Activated T-cell treated with anti-CD3 and anti-CD28 coated beads for 4 hours (primary cell): ENCODE data around the gene SERPINA5.

Experiments used
- DNase-seq: peaks from one replicate; pipeline ENCODE4 v3.0.0-alpha.2; 2020

Gene SERPINA5

GRCh38 chr14:94555991-94556390, 25.2 kb upstream of the SERPINA5 start:
- no peak for DNase-seq

DNA sequence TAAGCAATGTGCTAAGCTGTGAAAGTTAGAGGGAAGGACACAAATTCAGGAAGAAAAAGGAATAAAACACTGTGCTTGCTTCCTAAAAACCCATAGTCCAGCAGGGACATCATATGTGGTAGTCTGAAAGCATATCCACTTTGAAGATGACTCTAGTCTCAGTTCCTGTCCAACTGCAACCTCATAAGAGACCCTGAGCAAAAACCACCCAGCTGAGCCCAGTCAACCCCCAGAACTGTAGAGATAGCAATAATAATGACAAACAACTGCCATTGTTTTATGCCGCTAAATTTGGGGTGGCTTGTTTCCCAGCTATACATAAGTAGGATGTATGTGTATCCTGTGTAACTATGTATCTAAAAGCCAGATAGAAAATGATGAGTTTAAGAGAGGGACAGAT, 23.9 kb upstream of the SERPINA5 start:
- no peak for DNase-seq

DNA sequence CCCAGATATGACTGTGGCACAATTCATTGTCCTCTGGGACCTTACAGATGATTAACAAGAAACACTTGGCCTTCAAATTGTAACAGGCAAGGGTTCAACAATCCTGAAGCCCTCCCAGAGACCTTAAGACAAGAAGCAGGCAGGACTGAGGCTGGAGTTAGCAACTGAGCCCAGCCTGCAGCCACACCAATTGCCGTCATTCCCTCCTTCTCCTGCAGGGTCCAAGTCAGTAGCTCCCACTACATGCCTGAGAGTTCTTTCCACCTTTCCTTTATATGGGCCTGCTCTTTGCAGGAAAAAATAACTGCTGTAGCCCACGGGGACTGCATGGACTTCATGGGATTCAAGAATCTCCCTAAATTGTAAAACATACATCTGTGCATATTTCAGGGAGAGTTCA, 22.4 kb upstream of the SERPINA5 start:
- DNase-seq, result no peak

- DNase-seq, result no peak
Observed at GRCh38 chr14:94559638-94560290, 21.5 kb upstream of the SERPINA5 start.

- no peak for DNase-seq
Observed at GRCh38 chr14:94560291-94560665, 20.9 kb upstream of the SERPINA5 start.

DNA sequence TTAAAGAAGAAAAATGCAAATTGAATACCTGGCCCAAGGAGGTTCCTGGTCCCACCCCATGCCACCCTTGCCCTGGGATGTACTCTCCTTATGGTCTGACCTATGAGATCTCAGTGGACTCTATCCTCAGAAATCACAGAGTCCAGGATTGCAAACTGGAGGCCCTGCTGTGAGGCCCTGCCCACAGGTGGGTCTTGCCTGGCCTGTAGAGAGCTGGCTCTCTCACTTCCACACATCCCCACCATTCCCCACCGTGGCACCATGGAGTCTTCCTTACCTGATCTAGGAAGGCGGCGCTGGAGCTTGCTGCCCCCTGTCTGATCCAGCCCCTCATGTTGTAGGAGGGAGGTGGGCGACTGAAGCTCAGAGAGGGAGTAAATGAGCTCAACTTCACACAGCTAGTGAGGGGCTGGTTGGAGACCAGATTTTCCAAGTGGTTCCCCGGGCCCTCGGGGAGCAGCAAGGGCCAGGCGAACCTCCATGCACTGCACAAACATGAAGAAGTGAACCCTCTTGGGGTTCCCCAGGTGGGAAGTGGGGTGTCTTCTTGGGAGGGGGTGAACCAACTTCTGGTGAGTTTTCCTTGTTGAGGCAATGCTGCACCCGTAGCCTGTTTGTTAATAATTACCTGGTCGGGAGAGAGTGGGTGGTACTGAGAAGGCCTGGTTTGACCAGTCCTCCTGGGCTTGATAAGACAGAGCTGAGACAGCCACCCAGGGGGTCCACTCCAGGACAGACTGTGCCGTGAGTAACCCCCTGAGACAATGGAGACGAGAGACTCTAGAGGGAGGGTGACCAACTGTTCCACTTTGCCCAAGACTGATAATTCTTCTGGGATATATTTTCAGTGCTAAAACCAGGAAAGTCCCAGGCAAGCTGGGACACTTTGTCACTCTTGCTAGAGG, 20.2 kb upstream of the SERPINA5 start, which contains the start of gene SERPINA4:
Gene SERPINA4, plus strand, starts transcription at position 692 of the 905 bp plus-strand sequence. CDS start 2,041 bp downstream, outside the sequence.
- DNase-seq, result no peak

DNA sequence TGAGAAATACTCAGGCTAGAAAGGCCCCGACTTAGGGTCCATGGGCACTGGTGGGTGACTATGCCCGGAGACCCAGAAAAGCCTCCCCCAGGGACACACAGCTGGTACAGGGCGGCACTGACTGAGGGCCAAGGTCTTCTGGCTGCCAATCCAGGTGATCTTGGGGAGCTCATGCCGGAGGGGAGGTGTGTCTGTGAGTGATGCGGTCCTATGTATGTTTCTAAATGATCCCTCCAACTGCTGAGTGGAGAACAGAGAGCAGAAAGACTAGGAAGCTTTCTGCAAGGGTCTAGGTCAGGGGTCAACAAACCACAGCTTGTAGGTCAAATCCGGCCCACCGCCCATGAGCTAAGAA, 19.6 kb upstream of the SERPINA5 start:
- no peak for DNase-seq

- no peak for DNase-seq
Observed at GRCh38 chr14:94562022-94562421, 19.2 kb upstream of the SERPINA5 start.

GRCh38 chr14:94562941-94563883, 18.0 kb upstream of the SERPINA5 start:
- DNase-seq, result no peak

DNA sequence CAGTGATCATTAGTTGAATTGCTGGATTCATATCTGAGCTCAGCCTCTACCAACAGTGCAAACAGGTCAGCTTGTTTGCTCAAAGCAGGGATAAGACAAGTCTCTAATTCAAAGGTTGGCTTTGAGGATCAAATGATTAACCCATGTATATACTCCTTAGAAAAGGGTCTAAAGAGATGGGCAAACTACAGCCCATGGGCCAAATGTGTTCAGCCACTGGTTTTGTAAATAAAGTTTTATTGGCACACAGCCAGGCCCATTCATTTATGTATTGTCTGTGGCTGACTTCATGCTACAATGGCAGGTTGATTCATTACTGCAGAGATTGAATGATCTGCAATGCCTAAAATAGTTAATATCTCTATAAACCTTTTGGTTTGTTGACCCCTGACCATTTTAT, 16.8 kb upstream of the SERPINA5 start:
- DNase-seq, result no peak

GRCh38 chr14:94568186-94568585, 13.0 kb upstream of the SERPINA5 start:
- no peak for DNase-seq

DNA sequence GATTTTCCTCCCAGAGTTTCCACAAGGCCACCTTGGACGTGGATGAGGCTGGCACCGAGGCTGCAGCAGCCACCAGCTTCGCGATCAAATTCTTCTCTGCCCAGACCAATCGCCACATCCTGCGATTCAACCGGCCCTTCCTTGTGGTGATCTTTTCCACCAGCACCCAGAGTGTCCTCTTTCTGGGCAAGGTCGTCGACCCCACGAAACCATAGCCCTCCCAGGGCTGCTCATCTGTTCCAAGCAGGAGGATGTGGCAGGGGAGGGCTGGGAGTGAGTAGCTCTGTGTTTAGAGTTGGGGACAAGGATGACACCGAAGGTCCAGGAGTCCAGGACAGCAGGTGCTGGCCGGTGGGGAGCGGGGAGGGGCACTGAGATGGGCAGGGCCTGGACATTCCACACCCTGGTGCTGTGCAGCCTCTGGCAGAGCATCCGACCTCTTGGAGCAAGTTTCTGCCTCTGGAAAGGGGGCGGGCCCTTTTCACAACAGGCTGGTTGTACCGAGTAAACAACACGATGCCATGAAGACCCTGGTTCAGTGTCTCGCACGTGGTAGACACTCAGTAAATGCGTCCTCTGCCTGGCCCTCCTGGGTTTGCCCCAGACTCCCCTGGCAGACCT, 11.7 kb upstream of the SERPINA5 start:
- no peak for DNase-seq

DNA sequence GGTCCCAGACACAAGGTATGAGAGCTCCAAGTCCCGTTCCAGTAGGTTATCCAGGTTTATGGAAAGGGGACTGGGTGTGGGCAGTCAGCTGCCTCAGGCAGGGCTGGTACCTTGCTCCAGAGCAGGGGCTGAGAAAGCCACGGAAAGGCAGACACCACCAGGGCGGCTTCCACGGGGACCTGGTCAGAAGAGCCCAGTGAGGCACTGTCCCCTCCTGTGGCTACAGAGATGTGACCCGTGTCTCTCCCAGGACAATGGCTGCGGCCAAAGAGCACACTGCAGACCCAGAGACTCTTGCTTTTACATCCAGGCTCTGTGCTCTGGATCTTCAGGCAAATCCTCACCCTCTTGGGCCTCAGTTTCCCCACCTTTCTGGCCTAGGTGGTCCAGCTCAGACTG, 11.2 kb upstream of the SERPINA5 start:
- no peak for DNase-seq

DNA sequence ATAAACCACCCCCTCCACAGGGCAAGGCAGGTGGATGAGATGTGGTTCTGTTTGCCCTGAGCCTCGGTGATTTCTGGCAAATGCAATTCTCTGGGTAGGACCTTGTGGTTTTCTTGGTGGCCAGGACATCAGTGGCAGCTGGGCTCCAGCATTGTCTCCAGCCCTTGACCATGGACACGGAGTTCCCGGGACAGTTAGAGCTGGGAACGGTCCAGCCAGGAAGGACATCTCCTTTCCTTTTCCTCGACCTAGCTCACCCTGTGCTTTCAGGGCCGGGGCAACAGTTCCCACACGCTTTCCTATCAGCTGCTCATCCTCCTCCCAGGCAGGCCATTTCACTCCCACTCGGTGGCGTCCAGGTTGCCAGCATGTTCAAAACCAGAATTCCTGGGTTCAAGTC, 10.8 kb upstream of the SERPINA5 start:
- DNase-seq, result no peak

DNA sequence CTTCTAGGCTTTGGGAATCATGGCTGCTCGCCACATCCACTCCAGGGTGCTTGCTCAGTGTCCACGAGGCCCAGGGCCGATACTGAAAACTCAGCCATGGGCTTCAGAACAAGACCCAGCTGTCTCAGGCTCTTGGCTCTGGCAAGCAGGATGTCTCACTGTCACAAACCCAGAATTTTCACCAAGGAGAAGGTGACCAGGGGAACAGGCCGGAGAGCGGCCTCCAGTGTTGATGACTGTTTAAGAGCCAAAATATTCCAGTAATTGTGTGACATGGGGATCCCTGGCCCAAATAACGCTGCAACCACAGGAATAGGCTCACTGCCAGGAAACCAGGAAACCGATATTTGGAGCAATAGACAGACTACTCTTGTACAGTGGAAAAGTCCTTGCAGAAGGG, 9.8 kb upstream of the SERPINA5 start:
- DNase-seq, result no peak

GRCh38 chr14:94571950-94572349, 9.3 kb upstream of the SERPINA5 start:
- no peak for DNase-seq

DNA sequence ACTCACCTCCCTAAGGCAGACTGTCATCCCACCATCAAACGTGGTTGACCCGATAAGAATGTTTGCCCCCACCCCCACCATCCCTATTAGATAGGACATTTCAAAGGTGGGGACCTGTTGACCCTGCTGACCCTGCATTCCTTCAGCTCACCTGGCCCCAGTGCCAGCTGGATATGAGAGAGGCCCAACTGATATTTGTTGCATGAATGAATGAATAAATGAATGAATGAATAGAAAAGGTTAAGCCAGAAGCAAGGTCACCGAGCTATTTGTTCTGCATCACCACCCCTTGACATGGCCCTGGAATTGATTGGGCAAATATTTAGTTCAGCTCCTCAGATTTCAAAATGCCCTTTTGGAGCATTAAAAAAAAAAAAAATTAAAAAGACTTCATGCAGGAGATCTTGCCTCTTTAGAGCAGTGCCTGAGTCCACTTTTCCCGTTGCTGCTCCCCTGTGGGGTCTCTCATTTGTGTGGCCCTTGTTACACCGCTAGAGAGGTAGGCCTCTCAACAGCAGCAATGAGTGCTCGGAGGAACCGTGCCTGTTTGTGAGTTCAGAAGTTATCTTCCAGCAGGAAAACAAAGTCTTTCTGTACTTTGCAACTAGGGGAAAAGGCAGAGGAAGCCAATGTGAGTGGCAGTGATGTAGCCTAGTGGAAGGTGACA, 8.5 kb upstream of the SERPINA5 start:
- no peak for DNase-seq

DNA sequence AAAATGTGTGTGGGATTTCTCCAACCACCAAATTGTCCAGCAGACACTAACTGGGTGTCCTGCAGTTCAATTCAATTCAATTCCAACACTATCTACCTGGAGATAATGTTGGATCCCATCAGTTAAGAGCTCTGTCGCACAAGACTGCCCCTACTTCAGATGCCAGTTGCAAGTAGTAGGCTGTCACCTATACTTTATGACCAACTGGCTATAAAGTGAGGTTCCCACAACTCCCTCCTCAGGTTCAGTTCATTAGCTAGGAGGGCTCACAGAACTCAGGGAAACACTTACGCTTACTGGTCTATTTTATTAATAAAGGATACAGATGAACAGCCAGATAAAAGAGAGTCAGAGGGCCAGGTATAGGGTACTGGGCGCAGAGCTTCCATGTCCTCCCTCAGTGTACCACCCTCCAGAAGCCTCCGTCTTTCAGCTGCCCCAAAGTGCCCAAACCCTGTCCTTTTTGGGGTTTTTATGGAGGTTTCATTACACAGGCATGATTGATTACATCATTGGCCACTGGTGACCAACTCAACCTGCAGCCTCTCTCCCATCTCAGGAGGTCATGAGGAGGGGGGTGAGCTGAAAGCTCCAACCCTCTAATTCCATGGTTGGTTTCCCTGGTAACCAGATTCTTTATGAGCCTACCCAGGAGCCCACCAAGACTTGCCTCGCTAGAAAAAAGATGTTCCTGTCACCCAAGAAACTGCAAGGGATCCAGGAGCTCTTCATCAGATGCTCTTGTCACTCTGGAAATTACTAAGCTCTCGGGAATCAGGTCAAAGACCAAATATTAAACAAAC, 7.5 kb upstream of the SERPINA5 start:
- no peak for DNase-seq

DNA sequence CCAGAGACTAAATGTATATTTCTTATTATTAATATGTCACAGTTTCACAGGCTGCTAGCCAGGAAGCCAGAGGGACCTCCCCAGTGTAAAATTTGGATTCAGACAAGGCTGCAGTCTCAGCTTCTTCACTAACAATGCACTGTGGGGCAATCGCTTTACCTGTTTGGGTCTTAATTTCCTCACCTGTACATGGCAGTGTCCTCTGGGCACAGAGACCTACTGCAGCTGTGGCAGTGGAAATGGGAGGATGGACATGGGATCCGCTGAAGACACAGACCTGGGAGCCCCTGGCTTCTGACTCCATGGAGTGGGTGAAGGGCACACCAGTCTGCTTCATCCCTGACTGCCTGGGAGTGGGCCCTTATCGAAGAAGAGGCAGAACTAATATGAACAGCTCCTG, 6.9 kb upstream of the SERPINA5 start:
- DNase-seq, result no peak

- no peak for DNase-seq
Observed at GRCh38 chr14:94575730-94576585, 5.3 kb upstream of the SERPINA5 start.
